NB4 (cell line): ENCODE data around the gene PPL.

ENCODE experiments used
- MYC ChIP-seq: IDR thresholded peaks from 2 replicates; pipeline ENCODE4 v1.6.1; 2011; ENCODE audit warnings: low read depth, low read length
- POLR2A ChIP-seq: IDR thresholded peaks from 2 replicates; pipeline ENCODE4 v1.6.1; 2011; ENCODE audit warnings: mild to moderate bottlenecking; ENCODE audit not compliant: insufficient read length; ENCODE audit errors: extremely low read depth
- TF ChIP-seq, protein P1 (sequence below): IDR thresholded peaks from one replicate; pipeline ENCODE4 v1.5.1; 2012; ENCODE audit warnings: low read depth, low read length
- TF ChIP-seq, protein P2 (sequence below): IDR thresholded peaks from 2 replicates; pipeline ENCODE4 v1.6.1; 2011; ENCODE audit warnings: low read depth, low read length

DNA sequence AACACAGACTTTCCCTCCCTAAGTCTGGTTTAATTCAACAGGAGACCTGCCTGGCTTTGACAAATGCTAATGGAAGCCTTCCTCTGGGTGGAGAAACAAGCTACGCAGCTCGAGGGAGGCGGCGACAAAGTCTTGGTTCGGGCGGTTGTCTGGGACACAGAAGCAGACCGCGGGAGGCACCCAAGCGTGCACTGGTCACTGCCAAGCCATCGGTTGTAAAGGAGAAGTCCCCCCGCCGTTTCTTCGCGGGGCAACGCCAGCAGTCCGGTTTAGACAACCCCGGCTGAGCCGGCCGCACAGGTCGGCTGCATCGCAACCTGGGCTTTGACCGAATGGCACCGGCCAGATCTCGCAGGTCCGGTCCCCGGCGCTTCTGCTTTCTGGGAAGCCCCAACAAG lies 90.4 kb downstream of the PPL start:
- TF ChIP-seq POLR2A = no peak
- TF ChIP-seq, protein P1, sequence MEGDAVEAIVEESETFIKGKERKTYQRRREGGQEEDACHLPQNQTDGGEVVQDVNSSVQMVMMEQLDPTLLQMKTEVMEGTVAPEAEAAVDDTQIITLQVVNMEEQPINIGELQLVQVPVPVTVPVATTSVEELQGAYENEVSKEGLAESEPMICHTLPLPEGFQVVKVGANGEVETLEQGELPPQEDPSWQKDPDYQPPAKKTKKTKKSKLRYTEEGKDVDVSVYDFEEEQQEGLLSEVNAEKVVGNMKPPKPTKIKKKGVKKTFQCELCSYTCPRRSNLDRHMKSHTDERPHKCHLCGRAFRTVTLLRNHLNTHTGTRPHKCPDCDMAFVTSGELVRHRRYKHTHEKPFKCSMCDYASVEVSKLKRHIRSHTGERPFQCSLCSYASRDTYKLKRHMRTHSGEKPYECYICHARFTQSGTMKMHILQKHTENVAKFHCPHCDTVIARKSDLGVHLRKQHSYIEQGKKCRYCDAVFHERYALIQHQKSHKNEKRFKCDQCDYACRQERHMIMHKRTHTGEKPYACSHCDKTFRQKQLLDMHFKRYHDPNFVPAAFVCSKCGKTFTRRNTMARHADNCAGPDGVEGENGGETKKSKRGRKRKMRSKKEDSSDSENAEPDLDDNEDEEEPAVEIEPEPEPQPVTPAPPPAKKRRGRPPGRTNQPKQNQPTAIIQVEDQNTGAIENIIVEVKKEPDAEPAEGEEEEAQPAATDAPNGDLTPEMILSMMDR = no peak
- TF ChIP-seq MYC = no peak
- TF ChIP-seq, protein P2, sequence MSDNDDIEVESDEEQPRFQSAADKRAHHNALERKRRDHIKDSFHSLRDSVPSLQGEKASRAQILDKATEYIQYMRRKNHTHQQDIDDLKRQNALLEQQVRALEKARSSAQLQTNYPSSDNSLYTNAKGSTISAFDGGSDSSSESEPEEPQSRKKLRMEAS = no peak
